SH-SY5Y (cell line): ENCODE results near the gene DDX20.

ENCODE experiments used
- GATA2 ChIP-seq: IDR thresholded peaks from 2 replicates; pipeline ENCODE4 v1.6.1; 2011; ENCODE audit warnings: mild to moderate bottlenecking, low read depth, low read length
- GATA3 ChIP-seq: IDR thresholded peaks from 2 replicates; pipeline ENCODE4 v1.6.1; 2011; ENCODE audit warnings: low read depth, mild to moderate bottlenecking, low read length, moderate library complexity

- TF ChIP-seq GATA3: no peak
- no peak for TF ChIP-seq GATA2
Observed at GRCh38 chr1:111717450-111717849, 38.3 kb upstream of the DDX20 start.
